Liver (tissue), 9 donors: ENCODE data around the gene KRTAP1-1. TPM values are rescaled to one million over a fixed set of nuclear protein-coding genes. Genes with fewer than 3 reads are reported as not detected.
"Not testable (repeated sequence)": the region's sequence is repeated elsewhere in the genome, so short reads cannot be mapped to it uniquely, and the experiment has no call there.

Source experiments
- DNase-seq: peaks from one replicate; pipeline ENCODE4 v3.0.0-alpha.2; 2017; ENCODE audit warnings: low spot score
- H3K27ac ChIP-seq, 2 donors: one replicate each; pipeline ENCODE4 v1.7.0; 2013; ENCODE audit warnings: inconsistent platforms in 2 of 2, low read length in 2 of 2, control low read depth in 1 of 2, low read depth in 1 of 2, mild to moderate bottlenecking in 1 of 2
- H3K27me3 ChIP-seq, 4 donors: one replicate each; pipeline versions ENCODE4 v1.6.1 to v1.7.0; 2013; ENCODE audit warnings: low read length in 3 of 4, inconsistent platforms in 1 of 4, mild to moderate bottlenecking in 1 of 4, moderate library complexity in 1 of 4; ENCODE audit not compliant: control insufficient read depth in 4 of 4, insufficient read depth in 4 of 4
- H3K36me3 ChIP-seq, 4 donors: one replicate each; pipeline versions ENCODE4 v1.6.1 to v1.7.0; 2013; ENCODE audit warnings: low read length in 3 of 4, mild to moderate bottlenecking in 3 of 4, low read depth in 1 of 4, moderate library complexity in 1 of 4; ENCODE audit not compliant: control insufficient read depth in 4 of 4, insufficient read depth in 3 of 4
- H3K4me1 ChIP-seq, 4 donors: one replicate each; pipeline versions ENCODE4 v1.6.1 to v1.7.0; 2013; ENCODE audit warnings: low read length in 3 of 4, mild to moderate bottlenecking in 3 of 4, moderate library complexity in 1 of 4; ENCODE audit not compliant: control insufficient read depth in 4 of 4, insufficient read depth in 4 of 4
- H3K4me3 ChIP-seq, 3 donors: one replicate each; pipeline versions ENCODE4 v1.6.1 to v1.7.0; 2013; ENCODE audit warnings: low read length in 3 of 3, control low read depth in 1 of 3, low read depth in 1 of 3, mild to moderate bottlenecking in 1 of 3
- H3K9ac ChIP-seq, 2 donors: one replicate each; pipeline ENCODE4 v1.7.0; 2013; ENCODE audit warnings: low read length in 2 of 2, mild to moderate bottlenecking in 2 of 2, moderate library complexity in 2 of 2, control low read depth in 1 of 2, low read depth in 1 of 2
- H3K9me3 ChIP-seq, 4 donors: one replicate each; pipeline versions ENCODE4 v1.6.1 to v1.7.0; 2013; ENCODE audit warnings: low read length in 3 of 4; ENCODE audit not compliant: control insufficient read depth in 4 of 4
- EGR1 ChIP-seq, 2 donors: IDR thresholded peaks; 2 replicates each; pipeline ENCODE4 v1.6.1; 2016 to 2018; ENCODE audit warnings: antibody characterized with exemption in 2 of 2, low read depth in 2 of 2
- FOXA1 ChIP-seq: IDR thresholded peaks from 2 replicates; pipeline ENCODE4 v1.6.1; 2016; ENCODE audit warnings: antibody characterized with exemption
- FOXA2 ChIP-seq: IDR thresholded peaks from 2 replicates; pipeline ENCODE4 v1.6.1; 2016; ENCODE audit warnings: antibody characterized with exemption
- JUND ChIP-seq, 2 donors: IDR thresholded peaks; 2 replicates each; pipeline ENCODE4 v1.6.1; 2016; ENCODE audit warnings: antibody characterized with exemption in 2 of 2
- MAX ChIP-seq: IDR thresholded peaks from 2 replicates; pipeline ENCODE4 v1.6.1; 2016; ENCODE audit warnings: antibody characterized with exemption
- RAD21 ChIP-seq, 2 donors: IDR thresholded peaks; 2 replicates each; pipeline ENCODE4 v1.6.1; 2016; ENCODE audit warnings: antibody characterized with exemption in 2 of 2, mild to moderate bottlenecking in 2 of 2
- RXRA ChIP-seq, 2 donors: IDR thresholded peaks; 2 replicates each; pipeline ENCODE4 v1.6.1; 2017 to 2018; ENCODE audit warnings: antibody characterized with exemption in 2 of 2, mild to moderate bottlenecking in 1 of 2
- TAF1 ChIP-seq: conservative IDR thresholded peaks from 2 replicates; pipeline ENCODE4 v1.6.1; 2016; ENCODE audit warnings: antibody characterized with exemption, mild to moderate bottlenecking
- ZBTB33 ChIP-seq: IDR thresholded peaks from 2 replicates; pipeline ENCODE4 v1.6.1; 2016; ENCODE audit warnings: antibody characterized with exemption
- WGBS: extraction: QIAGEN DNeasy Blood & Tissue Kit; methylation state at CpG from one replicate; pipeline ENCODE4 v1.1.7; 2013; 5-methylcytosine and 5-hydroxymethylcytosine counted together
- polyA plus RNA-seq, 2 donors: library from polyadenylated mRNA; stranded (reverse) in 1 of 2; unstranded in 1 of 2; fragments of 200-250 nt in 1 of 2; fragments of >200 nt in 1 of 2; fragmentation: Nextera tagmentation in 1 of 2; extraction: Ambion mirVana in 1 of 2; gene quantifications; one replicate each; pipeline versions ENCODE4 v1.2.1 to v1.2.3, GENCODE V29; 2013 to 2015
- total RNA-seq, 2 donors: library from RNA; depleted of rRNA; stranded (reverse); fragments of >200 nt; gene quantifications; one replicate each; pipeline ENCODE4 v1.2.3, GENCODE V29; 2014
- donor health status: healthy.
- donor health status: healthy.
- donor health status: healthy.
- donor health status: healthy.
- donor health status: healthy.

Gene KRTAP1-1
- not detected for total RNA-seq
- not detected for polyA plus RNA-seq

GRCh38 chr17:41040783-41041571, at the start of gene KRTAP1-1:
TSS of gene KRTAP1-1 (minus strand) at chr17:41041450. CDS start at chr17:41041397, 53 bp downstream.
- not testable (repeated sequence) for DNase-seq, H3K4me3 ChIP-seq
- 79% methylated on average over 14 of the region's 14 CpGs for WGBS

GRCh38 chr17:41088760-41089352, 47.6 kb upstream of the KRTAP1-1 start:
- not testable (repeated sequence) for H3K9me3 ChIP-seq, H3K4me1 ChIP-seq, H3K9ac ChIP-seq, H3K4me3 ChIP-seq, H3K36me3 ChIP-seq, H3K27me3 ChIP-seq, DNase-seq, H3K27ac ChIP-seq
- 46% methylated on average over 4 of the region's 4 CpGs for WGBS

More at GRCh38 chr17:41040783-41041571, at the start of gene KRTAP1-1:
- not testable (repeated sequence) for H3K27me3 ChIP-seq, H3K4me1 ChIP-seq, H3K27ac ChIP-seq, H3K9me3 ChIP-seq, H3K9ac ChIP-seq, H3K36me3 ChIP-seq

- not testable (repeated sequence) for H3K9ac ChIP-seq, H3K4me3 ChIP-seq, H3K27ac ChIP-seq, H3K27me3 ChIP-seq, H3K36me3 ChIP-seq, DNase-seq, H3K9me3 ChIP-seq, H3K4me1 ChIP-seq
- 77% methylated on average over 12 of the region's 14 CpGs for WGBS
Observed at GRCh38 chr17:41084100-41084856, 43.0 kb upstream of the KRTAP1-1 start, which contains the start of gene KRTAP4-7. TSS of gene KRTAP4-7 (plus strand) at chr17:41084150. CDS start at chr17:41084207, 57 bp downstream.

GRCh38 chr17:41083427-41083826, 42.2 kb upstream of the KRTAP1-1 start:
- H3K9ac ChIP-seq, H3K36me3 ChIP-seq, H3K27ac ChIP-seq, H3K9me3 ChIP-seq, H3K27me3 ChIP-seq, DNase-seq, H3K4me1 ChIP-seq, H3K4me3 ChIP-seq: not testable (repeated sequence)
- WGBS: 73% methylated on average over 2 of the region's 2 CpGs

GRCh38 chr17:41082626-41083025, 41.4 kb upstream of the KRTAP1-1 start:
- Histone ChIP-seq H3K36me3 (no peaks in the 10 kb centered on the region), H3K27ac (no peak overlapping the region), H3K4me3 (no peak overlapping the region), H3K27me3 (peaks cover 0 to 4% (median under 1%) of the 10 kb centered on the region in 4 donors), H3K9ac (no peak overlapping the region), H3K4me1 (no peaks in the 10 kb centered on the region), H3K9me3 (no peaks in the 10 kb centered on the region)
- TF ChIP-seq MAX: no peak
- TF ChIP-seq JUND (IDR thresholded peaks at IDR 0.05): no peak
- no peak for TF ChIP-seq RXRA (IDR thresholded peaks at IDR 0.05)
- no peak for TF ChIP-seq ZBTB33
- no peak for TF ChIP-seq RAD21 (IDR thresholded peaks at IDR 0.05)
- no peak for TF ChIP-seq FOXA2
- TF ChIP-seq EGR1 (IDR thresholded peaks at IDR 0.05; ENCODE audit: low read depth in 2 of 2): no peak
- no peak for TF ChIP-seq TAF1
- TF ChIP-seq FOXA1: no peak
- no peak for DNase-seq
- WGBS: 45% methylated on average over 4 of the region's 4 CpGs
